Stimulated activated naive CD8-positive, alpha-beta T cell treated with anti-CD3 and anti-CD28 coated beads, Interleukin-15, Interleukin-2, amounts not matched to agents 100 U/mL and 50 U/mL, for 24 hours (primary cell): Measurements from ENCODE around the gene VAT1L.
A peak's percentile ranks its signal among the peaks of the same experiment; 100 is the strongest.

ENCODE experiments used
- ATAC-seq: fragments of 150-1000 bp; cut with Tn5 transposase; one replicate; pipeline ENCODE4 v1.10.0; 2021
- DNase-seq: peaks from one replicate; pipeline ENCODE4 v3.0.0; 2021

The VAT1L gene

GRCh38 chr16:77788181-77789084, at the start of gene VAT1L:
Gene VAT1L (plus strand): TSS chr16:77788564. CDS start chr16:77788683, 119 bp downstream.
- peak; percentile 13 for DNase-seq
- ATAC-seq, result no peak

GRCh38 chr16:77738706-77739558, 49.4 kb upstream of the VAT1L start:
- ATAC-seq (no peak), DNase-seq (no peak)

GRCh38 chr16:77739559-77739892, 48.8 kb upstream of the VAT1L start:
- ATAC-seq (no peak), DNase-seq (no peak)

- no peak for DNase-seq
- no peak for ATAC-seq
Observed at GRCh38 chr16:77744141-77744540, 44.2 kb upstream of the VAT1L start.

GRCh38 chr16:77745972-77746371, 42.4 kb upstream of the VAT1L start:
- DNase-seq (no peak), ATAC-seq (no peak)

- no peak for ATAC-seq
- DNase-seq, result no peak
Observed at GRCh38 chr16:77748421-77749005, 39.9 kb upstream of the VAT1L start.

GRCh38 chr16:77749415-77749814, 38.9 kb upstream of the VAT1L start:
- DNase-seq (no peak), ATAC-seq (no peak)

- DNase-seq (no peak), ATAC-seq (no peak)
Observed at GRCh38 chr16:77758046-77758445, 30.3 kb upstream of the VAT1L start.

- ATAC-seq (no peak), DNase-seq (no peak)
Observed at GRCh38 chr16:77758508-77758907, 29.9 kb upstream of the VAT1L start.

GRCh38 chr16:77759201-77759600, 29.2 kb upstream of the VAT1L start:
- DNase-seq (no peak), ATAC-seq (no peak)

GRCh38 chr16:77759821-77760220, 28.5 kb upstream of the VAT1L start:
- DNase-seq (no peak), ATAC-seq (no peak)

GRCh38 chr16:77760800-77761199, 27.6 kb upstream of the VAT1L start:
- no peak for ATAC-seq
- DNase-seq, result no peak

GRCh38 chr16:77761204-77761603, 27.2 kb upstream of the VAT1L start:
- ATAC-seq (no peak), DNase-seq (no peak)

- DNase-seq (no peak), ATAC-seq (no peak)
Observed at GRCh38 chr16:77762262-77762661, 26.1 kb upstream of the VAT1L start.

GRCh38 chr16:77763994-77764393, 24.4 kb upstream of the VAT1L start:
- ATAC-seq (no peak), DNase-seq (no peak)

- ATAC-seq, result no peak
Observed at GRCh38 chr16:77767211-77767610, 21.2 kb upstream of the VAT1L start.

GRCh38 chr16:77767826-77768225, 20.5 kb upstream of the VAT1L start:
- DNase-seq, result no peak
- ATAC-seq, result no peak

More at GRCh38 chr16:77767211-77767610, 21.2 kb upstream of the VAT1L start:
- no peak for DNase-seq

GRCh38 chr16:77775911-77776909, 12.2 kb upstream of the VAT1L start:
- no peak for DNase-seq
- no peak for ATAC-seq

- no peak for DNase-seq
- ATAC-seq, result no peak
Observed at GRCh38 chr16:77777745-77778144, 10.6 kb upstream of the VAT1L start.

GRCh38 chr16:77780378-77780837, 8.0 kb upstream of the VAT1L start:
- ATAC-seq, result no peak
- no peak for DNase-seq

GRCh38 chr16:77781091-77781490, 7.3 kb upstream of the VAT1L start:
- DNase-seq, result no peak
- ATAC-seq, result no peak
